Measurements from ENCODE around the gene SERINC4. TPM values are rescaled to one million over a fixed set of nuclear protein-coding genes. Genes with fewer than 3 reads are reported as not detected.
A peak's percentile ranks its signal among the peaks of the same experiment; 100 is the strongest.

The SERINC4 gene
- total and polyA plus RNA-seq, 9 of the 15 experiments (the other 6 are each of a cell fraction or from before 2014, with no cell fraction given) = 0.14 to 0.86 (median 0.18) TPM; not detected in 2

DNA sequence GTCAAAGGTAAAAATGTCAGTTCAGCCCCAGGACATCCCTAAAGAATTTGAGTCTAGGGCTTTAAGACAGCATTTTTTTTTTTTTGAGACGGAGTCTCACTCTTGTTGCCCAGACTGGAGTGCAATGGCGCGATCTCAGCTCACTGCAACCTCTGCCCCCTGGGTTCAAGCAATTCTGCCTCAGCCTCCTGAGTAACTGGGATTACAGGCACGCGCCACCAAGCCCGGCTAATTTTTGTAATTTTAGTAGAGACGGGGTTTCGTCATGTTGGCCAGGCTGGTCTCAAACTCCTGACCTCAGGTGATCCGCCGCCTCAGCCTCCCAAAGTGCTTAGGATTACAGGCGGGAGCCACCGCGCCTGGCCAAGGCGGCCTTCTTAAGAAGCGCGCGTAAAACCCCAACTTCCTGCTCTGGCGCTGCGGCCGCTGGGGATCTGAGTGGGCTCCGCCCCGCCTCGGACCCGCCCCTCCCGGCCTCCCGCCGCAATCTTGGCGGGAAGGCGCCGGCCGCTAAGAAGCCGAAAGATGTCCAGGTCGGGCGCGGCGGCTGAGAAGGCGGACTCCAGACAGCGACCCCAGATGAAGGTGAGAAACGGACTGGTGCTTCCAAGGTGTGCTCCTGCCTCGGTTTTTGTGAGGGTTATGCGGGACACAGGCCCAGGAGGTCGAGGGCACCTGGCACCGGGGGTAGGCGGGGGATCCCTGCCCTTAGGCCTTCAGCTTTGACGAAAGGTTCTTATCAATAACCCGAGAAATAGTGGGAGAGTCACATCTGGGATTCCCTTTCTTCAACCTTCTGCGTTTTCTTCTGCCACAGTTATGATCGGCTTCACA is 26.7 kb upstream of the SERINC4 start, which contains the start of gene WDR76 (continued):
- TF ChIP-seq, protein P1, sequence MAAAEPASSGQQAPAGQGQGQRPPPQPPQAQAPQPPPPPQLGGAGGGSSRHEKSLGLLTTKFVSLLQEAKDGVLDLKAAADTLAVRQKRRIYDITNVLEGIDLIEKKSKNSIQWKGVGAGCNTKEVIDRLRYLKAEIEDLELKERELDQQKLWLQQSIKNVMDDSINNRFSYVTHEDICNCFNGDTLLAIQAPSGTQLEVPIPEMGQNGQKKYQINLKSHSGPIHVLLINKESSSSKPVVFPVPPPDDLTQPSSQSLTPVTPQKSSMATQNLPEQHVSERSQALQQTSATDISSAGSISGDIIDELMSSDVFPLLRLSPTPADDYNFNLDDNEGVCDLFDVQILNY (CRISPR knock-in tag; IDR thresholded peaks at IDR 0.05) = no peak
- no peak for TF ChIP-seq GTF2A2 (tag; IDR thresholded peaks at IDR 0.05)
- TF ChIP-seq SREBF2 (CRISPR knock-in tag; IDR thresholded peaks at IDR 0.05) = 0 out of 2 replicates have a peak, but pooled peaks have one; percentile 41
- TF ChIP-seq PCBP2 (IDR thresholded peaks at IDR 0.05; ENCODE audit: low read depth, low read length, poor library complexity, severe bottlenecking) = no peak
- TF ChIP-seq, protein P2, sequence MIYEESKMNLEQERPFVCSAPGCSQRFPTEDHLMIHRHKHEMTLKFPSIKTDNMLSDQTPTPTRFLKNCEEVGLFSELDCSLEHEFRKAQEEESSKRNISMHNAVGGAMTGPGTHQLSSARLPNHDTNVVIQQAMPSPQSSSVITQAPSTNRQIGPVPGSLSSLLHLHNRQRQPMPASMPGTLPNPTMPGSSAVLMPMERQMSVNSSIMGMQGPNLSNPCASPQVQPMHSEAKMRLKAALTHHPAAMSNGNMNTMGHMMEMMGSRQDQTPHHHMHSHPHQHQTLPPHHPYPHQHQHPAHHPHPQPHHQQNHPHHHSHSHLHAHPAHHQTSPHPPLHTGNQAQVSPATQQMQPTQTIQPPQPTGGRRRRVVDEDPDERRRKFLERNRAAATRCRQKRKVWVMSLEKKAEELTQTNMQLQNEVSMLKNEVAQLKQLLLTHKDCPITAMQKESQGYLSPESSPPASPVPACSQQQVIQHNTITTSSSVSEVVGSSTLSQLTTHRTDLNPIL (CRISPR knock-in tag; IDR thresholded peaks at IDR 0.05) = no peak
- TF ChIP-seq GATAD2A (IDR thresholded peaks at IDR 0.05) = no peak
- no peak for TF ChIP-seq FOXA1 (IDR thresholded peaks at IDR 0.05; ENCODE audit: borderline replicate concordance)
- 0 out of 2 replicates have a peak, but pooled peaks have one; percentile 23 for TF ChIP-seq NCOA1 (IDR thresholded peaks at IDR 0.05; ENCODE audit: low read depth)
- TF ChIP-seq, protein P3, sequence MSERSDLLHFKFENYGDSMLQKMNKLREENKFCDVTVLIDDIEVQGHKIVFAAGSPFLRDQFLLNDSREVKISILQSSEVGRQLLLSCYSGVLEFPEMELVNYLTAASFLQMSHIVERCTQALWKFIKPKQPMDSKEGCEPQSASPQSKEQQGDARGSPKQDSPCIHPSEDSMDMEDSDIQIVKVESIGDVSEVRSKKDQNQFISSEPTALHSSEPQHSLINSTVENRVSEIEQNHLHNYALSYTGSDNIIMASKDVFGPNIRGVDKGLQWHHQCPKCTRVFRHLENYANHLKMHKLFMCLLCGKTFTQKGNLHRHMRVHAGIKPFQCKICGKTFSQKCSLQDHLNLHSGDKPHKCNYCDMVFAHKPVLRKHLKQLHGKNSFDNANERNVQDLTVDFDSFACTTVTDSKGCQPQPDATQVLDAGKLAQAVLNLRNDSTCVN (CRISPR knock-in tag; IDR thresholded peaks at IDR 0.05) = no peak
- TF ChIP-seq, protein P4, sequence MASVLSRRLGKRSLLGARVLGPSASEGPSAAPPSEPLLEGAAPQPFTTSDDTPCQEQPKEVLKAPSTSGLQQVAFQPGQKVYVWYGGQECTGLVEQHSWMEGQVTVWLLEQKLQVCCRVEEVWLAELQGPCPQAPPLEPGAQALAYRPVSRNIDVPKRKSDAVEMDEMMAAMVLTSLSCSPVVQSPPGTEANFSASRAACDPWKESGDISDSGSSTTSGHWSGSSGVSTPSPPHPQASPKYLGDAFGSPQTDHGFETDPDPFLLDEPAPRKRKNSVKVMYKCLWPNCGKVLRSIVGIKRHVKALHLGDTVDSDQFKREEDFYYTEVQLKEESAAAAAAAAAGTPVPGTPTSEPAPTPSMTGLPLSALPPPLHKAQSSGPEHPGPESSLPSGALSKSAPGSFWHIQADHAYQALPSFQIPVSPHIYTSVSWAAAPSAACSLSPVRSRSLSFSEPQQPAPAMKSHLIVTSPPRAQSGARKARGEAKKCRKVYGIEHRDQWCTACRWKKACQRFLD (CRISPR knock-in tag; IDR thresholded peaks at IDR 0.05) = no peak
- no peak for TF ChIP-seq XRCC3 (IDR thresholded peaks at IDR 0.05)
- TF ChIP-seq ZNF384 (IDR thresholded peaks at IDR 0.05; ENCODE audit: low read depth, low read length) = 0 out of 2 replicates have a peak, but pooled peaks have one; percentile 22
- no peak for TF ChIP-seq ZNF586 (CRISPR knock-in tag; conservative IDR thresholded peaks at IDR 0.05)
- no peak for TF ChIP-seq MAFK (IDR thresholded peaks at IDR 0.05; ENCODE audit: low read length)
- TF ChIP-seq ZNF644 (tag; IDR thresholded peaks at IDR 0.05; ENCODE audit: low read depth) = no peak
- no peak for TF ChIP-seq SMAD3 (CRISPR knock-in tag; conservative IDR thresholded peaks at IDR 0.05)
- no peak for TF ChIP-seq GABPB2 (CRISPR knock-in tag; conservative IDR thresholded peaks at IDR 0.05)
- no peak for TF ChIP-seq ZNF41 (CRISPR knock-in tag; conservative IDR thresholded peaks at IDR 0.05)
- TF ChIP-seq, protein P5, sequence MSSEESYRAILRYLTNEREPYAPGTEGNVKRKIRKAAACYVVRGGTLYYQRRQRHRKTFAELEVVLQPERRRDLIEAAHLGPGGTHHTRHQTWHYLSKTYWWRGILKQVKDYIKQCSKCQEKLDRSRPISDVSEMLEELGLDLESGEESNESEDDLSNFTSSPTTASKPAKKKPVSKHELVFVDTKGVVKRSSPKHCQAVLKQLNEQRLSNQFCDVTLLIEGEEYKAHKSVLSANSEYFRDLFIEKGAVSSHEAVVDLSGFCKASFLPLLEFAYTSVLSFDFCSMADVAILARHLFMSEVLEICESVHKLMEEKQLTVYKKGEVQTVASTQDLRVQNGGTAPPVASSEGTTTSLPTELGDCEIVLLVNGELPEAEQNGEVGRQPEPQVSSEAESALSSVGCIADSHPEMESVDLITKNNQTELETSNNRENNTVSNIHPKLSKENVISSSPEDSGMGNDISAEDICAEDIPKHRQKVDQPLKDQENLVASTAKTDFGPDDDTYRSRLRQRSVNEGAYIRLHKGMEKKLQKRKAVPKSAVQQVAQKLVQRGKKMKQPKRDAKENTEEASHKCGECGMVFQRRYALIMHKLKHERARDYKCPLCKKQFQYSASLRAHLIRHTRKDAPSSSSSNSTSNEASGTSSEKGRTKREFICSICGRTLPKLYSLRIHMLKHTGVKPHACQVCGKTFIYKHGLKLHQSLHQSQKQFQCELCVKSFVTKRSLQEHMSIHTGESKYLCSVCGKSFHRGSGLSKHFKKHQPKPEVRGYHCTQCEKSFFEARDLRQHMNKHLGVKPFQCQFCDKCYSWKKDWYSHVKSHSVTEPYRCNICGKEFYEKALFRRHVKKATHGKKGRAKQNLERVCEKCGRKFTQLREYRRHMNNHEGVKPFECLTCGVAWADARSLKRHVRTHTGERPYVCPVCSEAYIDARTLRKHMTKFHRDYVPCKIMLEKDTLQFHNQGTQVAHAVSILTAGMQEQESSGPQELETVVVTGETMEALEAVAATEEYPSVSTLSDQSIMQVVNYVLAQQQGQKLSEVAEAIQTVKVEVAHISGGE (CRISPR knock-in tag; IDR thresholded peaks at IDR 0.05) = peak in 1 of 3 experiments; percentile 18; a peak in 2 of 6 replicates
